ENCODE measurements around the gene SVOP.

DNA sequence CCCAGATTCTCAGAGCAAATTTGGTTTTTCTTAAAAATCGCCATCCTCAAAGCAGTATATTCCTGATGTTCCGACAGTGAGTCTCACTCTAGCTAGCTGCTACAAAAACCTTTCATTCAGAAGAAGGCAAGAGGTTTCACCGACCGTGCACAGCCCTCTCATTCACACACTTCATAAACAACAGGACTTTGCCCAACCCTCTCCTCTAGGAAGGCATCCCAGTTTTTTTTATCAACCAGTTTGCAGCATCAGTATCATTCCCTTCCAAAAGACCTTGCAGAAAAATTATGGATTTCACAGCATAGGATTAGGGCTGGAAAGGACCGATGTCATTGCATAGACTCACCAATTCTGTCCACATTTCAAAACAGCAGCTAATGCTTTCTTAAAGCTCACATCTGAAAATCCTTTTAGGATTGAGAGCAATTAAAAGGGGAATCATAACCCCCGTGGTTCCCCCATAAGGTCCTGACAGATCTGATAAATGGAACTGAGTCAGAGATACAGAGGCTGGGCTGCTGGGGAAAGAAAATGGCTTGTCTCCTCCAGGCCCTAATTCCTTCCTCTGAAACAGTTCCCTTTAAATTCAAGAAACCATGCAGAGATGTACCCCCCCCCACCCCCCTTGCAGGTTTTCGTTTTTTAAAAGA is 597 bp downstream of the SVOP start:
- TF ChIP-seq POLR2AphosphoS5 (IDR thresholded peaks at IDR 0.05) = no peak
- TF ChIP-seq, protein P1, sequence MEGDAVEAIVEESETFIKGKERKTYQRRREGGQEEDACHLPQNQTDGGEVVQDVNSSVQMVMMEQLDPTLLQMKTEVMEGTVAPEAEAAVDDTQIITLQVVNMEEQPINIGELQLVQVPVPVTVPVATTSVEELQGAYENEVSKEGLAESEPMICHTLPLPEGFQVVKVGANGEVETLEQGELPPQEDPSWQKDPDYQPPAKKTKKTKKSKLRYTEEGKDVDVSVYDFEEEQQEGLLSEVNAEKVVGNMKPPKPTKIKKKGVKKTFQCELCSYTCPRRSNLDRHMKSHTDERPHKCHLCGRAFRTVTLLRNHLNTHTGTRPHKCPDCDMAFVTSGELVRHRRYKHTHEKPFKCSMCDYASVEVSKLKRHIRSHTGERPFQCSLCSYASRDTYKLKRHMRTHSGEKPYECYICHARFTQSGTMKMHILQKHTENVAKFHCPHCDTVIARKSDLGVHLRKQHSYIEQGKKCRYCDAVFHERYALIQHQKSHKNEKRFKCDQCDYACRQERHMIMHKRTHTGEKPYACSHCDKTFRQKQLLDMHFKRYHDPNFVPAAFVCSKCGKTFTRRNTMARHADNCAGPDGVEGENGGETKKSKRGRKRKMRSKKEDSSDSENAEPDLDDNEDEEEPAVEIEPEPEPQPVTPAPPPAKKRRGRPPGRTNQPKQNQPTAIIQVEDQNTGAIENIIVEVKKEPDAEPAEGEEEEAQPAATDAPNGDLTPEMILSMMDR (IDR thresholded peaks at IDR 0.05) = no peak
- no peak for TF ChIP-seq POLR2A (IDR thresholded peaks at IDR 0.05)

Data from breast epithelium (tissue), 3 donors.